ENCODE measurements around the gene TNFAIP8L1. TPM values are rescaled to one million over a fixed set of nuclear protein-coding genes. Genes with fewer than 3 reads are reported as not detected.

The TNFAIP8L1 gene
- total RNA-seq, 1 donor from 2014 or later = 4.4 TPM

GRCh38 chr19:4692251-4693077, 53.1 kb downstream of the TNFAIP8L1 start:
- intact Hi-C loops (cut with DNase I) = no loop called here
- ATAC-seq (no peak), DNase-seq (ENCODE audit: missing footprints) (no peak)

DNA sequence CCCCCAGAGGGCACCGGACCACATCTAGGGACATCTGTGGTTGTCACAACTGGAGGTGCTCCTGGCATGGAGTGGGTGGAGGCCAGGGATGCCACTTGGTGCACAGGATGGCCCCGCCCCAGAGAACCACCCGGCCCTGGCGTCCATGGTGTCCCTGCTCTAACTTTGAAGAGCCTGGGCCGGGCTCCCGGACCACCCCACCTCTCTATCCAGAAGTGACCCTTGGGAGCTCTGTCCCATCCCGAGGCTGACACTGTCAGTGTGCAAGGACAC, 53.7 kb downstream of the TNFAIP8L1 start:
- intact Hi-C loops (cut with DNase I) = no loop called here
- DNase-seq (ENCODE audit: missing footprints) = no peak
- no peak for ATAC-seq

- DNase-seq (ENCODE audit: missing footprints) (no peak), ATAC-seq (no peak)
- intact Hi-C loops (cut with DNase I) = no loop called here
These were observed 54.3 kb downstream of the TNFAIP8L1 start for GRCh38 chr19:4693471-4694121.

GRCh38 chr19:4694211-4694987, 55.1 kb downstream of the TNFAIP8L1 start:
- no peak for DNase-seq (ENCODE audit: missing footprints)
- intact Hi-C loops (cut with DNase I) = no loop called here
- peak; percentile 49 for ATAC-seq

DNA sequence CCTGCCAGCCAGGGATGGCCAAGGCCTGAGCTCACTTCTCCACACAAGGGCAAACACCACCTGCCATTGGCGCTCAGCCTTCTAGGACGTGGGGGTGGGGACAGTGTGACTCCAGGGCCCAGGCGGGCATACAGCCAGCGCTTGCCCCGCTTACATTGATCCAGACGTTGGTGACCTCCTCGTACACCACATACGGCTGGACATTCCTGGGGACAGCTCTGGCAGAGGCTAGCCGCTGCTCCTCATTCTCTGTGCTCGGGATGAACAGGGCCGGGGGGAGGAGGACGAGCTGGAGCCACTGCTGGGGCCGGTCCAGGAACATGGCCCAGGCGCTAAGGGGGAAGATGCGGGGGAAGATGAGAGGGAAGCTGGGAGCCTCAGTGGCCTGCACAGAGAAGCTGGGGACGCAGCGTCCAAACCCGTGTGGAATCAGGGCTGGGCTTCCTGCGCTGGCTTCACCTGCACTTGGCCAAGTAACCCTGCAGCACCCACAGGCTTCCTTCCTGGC, 56.0 kb downstream of the TNFAIP8L1 start:
- DNase-seq (ENCODE audit: missing footprints) (no peak), ATAC-seq (no peak)

GRCh38 chr19:4697304-4697703, 58.0 kb downstream of the TNFAIP8L1 start:
- no peak for ATAC-seq

More for the DNA sequence above, 56.0 kb downstream of the TNFAIP8L1 start:
- intact Hi-C loops (cut with DNase I) = no loop called here

DNA sequence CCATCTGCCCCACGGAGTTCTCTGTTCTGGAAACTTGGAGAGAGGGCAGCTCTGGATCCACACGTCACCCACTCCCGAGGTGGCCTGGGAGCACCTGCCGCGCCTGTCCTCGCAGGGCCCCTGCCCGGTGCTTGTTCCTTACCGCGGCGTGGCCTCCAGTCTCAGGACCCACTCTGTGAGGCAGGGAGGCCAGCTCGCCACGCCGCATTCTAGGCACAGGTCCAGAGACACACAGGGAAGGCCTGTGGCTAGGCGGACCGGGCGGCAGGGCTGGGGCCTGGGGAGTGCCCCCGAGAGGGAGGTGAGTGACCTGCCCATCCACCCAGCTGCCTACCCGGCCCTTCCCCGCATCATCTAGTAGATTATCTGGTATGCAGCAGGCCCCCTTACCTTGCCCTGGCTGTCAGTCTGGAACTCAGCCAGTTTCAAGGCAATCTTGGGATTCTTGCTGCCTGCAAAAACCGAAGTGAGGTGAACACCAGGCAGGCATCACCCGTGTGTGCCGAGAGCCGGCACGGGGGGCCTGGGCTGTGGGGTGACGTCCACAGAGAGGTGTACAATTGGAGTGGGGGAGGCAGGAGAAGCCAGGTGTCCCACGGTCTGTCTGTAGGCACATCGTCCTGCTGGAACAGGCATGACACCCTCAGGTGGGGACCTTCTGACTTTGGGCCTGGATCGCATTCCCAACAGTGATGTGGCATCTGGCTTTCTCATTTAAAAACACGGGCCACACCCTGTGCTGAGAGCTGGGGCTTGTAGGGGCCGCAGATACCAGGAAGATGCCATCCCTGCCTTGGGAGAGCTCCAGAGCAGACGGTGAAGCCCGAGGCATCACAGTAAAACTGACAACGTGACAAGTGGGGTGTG, 60.7 kb downstream of the TNFAIP8L1 start:
- no peak for ATAC-seq
- no peak for DNase-seq (ENCODE audit: missing footprints)
- intact Hi-C loops (cut with DNase I) = no loop called here

More at GRCh38 chr19:4697304-4697703, 58.0 kb downstream of the TNFAIP8L1 start:
- no peak for DNase-seq (ENCODE audit: missing footprints)
- intact Hi-C loops (cut with DNase I) = no loop called here

GRCh38 chr19:4700693-4700970, 61.3 kb downstream of the TNFAIP8L1 start:
- intact Hi-C loops (cut with DNase I) = no loop called here
- DNase-seq (ENCODE audit: missing footprints) = no peak
- no peak for ATAC-seq

DNA sequence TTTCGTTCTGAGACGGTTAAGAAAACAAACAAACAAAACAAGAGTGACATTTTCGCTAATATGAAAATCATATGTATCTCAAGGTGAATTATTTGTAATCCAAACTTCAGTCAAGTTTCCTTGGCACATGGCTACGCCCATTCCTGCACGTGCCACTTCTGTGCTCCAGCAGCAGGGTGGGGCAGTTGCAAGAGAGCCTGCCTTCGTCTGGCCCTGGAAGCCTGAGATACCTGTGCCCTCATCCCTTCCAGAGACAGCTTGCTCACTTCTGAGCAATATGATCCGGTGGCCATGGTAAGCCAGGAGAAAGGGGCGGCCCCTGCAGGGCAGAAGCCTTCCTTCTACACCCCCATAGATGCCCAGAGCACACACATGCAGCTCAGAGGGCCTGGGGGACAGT, 62.2 kb downstream of the TNFAIP8L1 start:
- intact Hi-C loops (cut with DNase I) = no loop called here
- no peak for ATAC-seq
- DNase-seq (ENCODE audit: missing footprints) = no peak

DNA sequence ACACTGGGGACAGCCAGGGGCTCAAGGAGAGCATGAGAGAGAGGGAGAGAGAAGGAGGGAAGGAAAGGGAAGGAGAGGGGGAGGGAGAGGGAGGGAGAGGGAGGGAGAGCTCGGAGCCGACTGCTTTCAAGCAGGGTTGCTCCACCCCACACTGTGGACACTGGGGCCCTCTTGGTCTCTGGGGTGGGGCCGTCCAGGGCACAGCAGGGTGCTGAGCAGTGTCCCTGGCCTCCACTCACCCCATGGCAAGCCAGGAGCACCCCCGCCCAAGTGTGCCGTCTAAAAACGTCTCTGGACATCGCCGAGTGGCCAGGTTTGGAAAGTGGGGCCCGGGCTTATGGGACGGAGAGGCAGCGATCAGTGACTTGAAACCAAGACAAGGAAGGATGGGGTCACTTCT, 63.4 kb downstream of the TNFAIP8L1 start:
- ATAC-seq (no peak), DNase-seq (ENCODE audit: missing footprints) (no peak)
- intact Hi-C loops (cut with DNase I) = no loop called here

GRCh38 chr19:4703671-4704316, 64.5 kb downstream of the TNFAIP8L1 start:
- no peak for DNase-seq (ENCODE audit: missing footprints)
- ATAC-seq = no peak
- intact Hi-C loops (cut with DNase I) = no loop called here

GRCh38 chr19:4704317-4704673, 65.0 kb downstream of the TNFAIP8L1 start:
- intact Hi-C loops (cut with DNase I) = no loop called here
- ATAC-seq (no peak), DNase-seq (ENCODE audit: missing footprints) (no peak)

Other genes starting within 250 kb of the TNFAIP8L1 start
- gene SH3GL1, start 239.0 kb upstream of the TNFAIP8L1 start, total RNA-seq = 22.0 TPM
- gene CHAF1A, start 236.9 kb upstream of the TNFAIP8L1 start, total RNA-seq = 5.9 TPM
- 119 TPM for gene UBXN6, start 181.7 kb upstream of the TNFAIP8L1 start, total RNA-seq
- gene HDGFL2, start 167.2 kb upstream of the TNFAIP8L1 start, total RNA-seq = 28.2 TPM
- 241 TPM for gene PLIN4, start 121.0 kb upstream of the TNFAIP8L1 start, total RNA-seq
- gene PLIN5, start 104.3 kb upstream of the TNFAIP8L1 start, total RNA-seq = 50.4 TPM
- 0.73 TPM for gene LRG1, start 99.5 kb upstream of the TNFAIP8L1 start, total RNA-seq
- 16.7 TPM for gene SEMA6B, start 79.8 kb upstream of the TNFAIP8L1 start, total RNA-seq
- gene MYDGF, start 30.8 kb downstream of the TNFAIP8L1 start, total RNA-seq = 29.8 TPM
- 52.7 TPM for gene DPP9, start 84.3 kb downstream of the TNFAIP8L1 start, total RNA-seq
- gene FEM1A, start 152.2 kb downstream of the TNFAIP8L1 start, total RNA-seq = 47.0 TPM
- gene TICAM1, start 192.2 kb downstream of the TNFAIP8L1 start, total RNA-seq = 7.3 TPM
- gene PLIN3, start 228.2 kb downstream of the TNFAIP8L1 start, total RNA-seq = 34.0 TPM

Data from Right ventricle myocardium inferior (tissue), 1 donor.